Parathyroid adenoma (tissue), 2 donors: ENCODE data around the gene CBFB.

ENCODE experiments used
- H2AFZ ChIP-seq: fragments of 300-600 bp; sonication (generic); one replicate; pipeline ENCODE4 v1.7.0; 2017; ENCODE audit warnings: antibody characterized with exemption, mild to moderate bottlenecking
- H3K27ac ChIP-seq: fragments of 300-600 bp; sonication (generic); one replicate; pipeline ENCODE4 v1.7.0; 2017
- H3K27me3 ChIP-seq: fragments of 300-600 bp; sonication (generic); one replicate; pipeline ENCODE4 v1.7.0; 2017; ENCODE audit warnings: low read length; ENCODE audit not compliant: control insufficient read depth, insufficient read depth
- H3K36me3 ChIP-seq: fragments of 300-600 bp; sonication (generic); one replicate; pipeline ENCODE4 v1.7.0; 2017; ENCODE audit warnings: low read length; ENCODE audit not compliant: control insufficient read depth, insufficient read depth
- H3K4me1 ChIP-seq: fragments of 300-600 bp; sonication (generic); one replicate; pipeline ENCODE4 v1.7.0; 2017; ENCODE audit warnings: control low read depth
- H3K4me2 ChIP-seq: fragments of 300-600 bp; sonication (generic); one replicate; pipeline ENCODE4 v1.7.0; 2017; ENCODE audit warnings: low read length
- H3K4me3 ChIP-seq: fragments of 300-600 bp; sonication (generic); one replicate; pipeline ENCODE4 v1.7.0; 2017; ENCODE audit warnings: low read depth, low read length
- H3K79me2 ChIP-seq: fragments of 300-600 bp; sonication (generic); one replicate; pipeline ENCODE4 v1.7.0; 2017; ENCODE audit warnings: control low read depth
- H3K9ac ChIP-seq: fragments of 300-600 bp; sonication (generic); one replicate; pipeline ENCODE4 v1.7.0; 2017; ENCODE audit warnings: mild to moderate bottlenecking
- H3K9me3 ChIP-seq: fragments of 300-600 bp; sonication (generic); one replicate; pipeline ENCODE4 v1.7.0; 2017; ENCODE audit warnings: low read length; ENCODE audit not compliant: control insufficient read depth
- CTCF ChIP-seq: fragments of 300-600 bp; sonication (generic); IDR thresholded peaks from one replicate; pipeline ENCODE4 v1.7.0; 2017; ENCODE audit warnings: antibody characterized with exemption, mild to moderate bottlenecking
- donor health status: primary hyperparathyroidism.

CBFB gene

GRCh38 chr16:67026570-67026969 is 2.4 kb upstream of the CBFB start:
- H2AFZ ChIP-seq: no peak overlapping the region
- H3K9me3 ChIP-seq: no peaks in the 10 kb centered on the region
- H3K4me3 ChIP-seq: no peak overlapping the region
- H3K4me1 ChIP-seq: peaks cover 4% of the 10 kb centered on the region
- TF ChIP-seq CTCF: no peak
- H3K36me3 ChIP-seq: no peaks in the 10 kb centered on the region
- no peak overlapping the region for H3K27ac ChIP-seq
- peaks cover 5% of the 10 kb centered on the region for H3K79me2 ChIP-seq
- H3K9ac ChIP-seq: no peak overlapping the region
- no peak overlapping the region for H3K4me2 ChIP-seq
- H3K27me3 ChIP-seq: no peaks in the 10 kb centered on the region

- Histone ChIP-seq H3K27ac (no peak overlapping the region), H2AFZ (no peak overlapping the region), H3K79me2 (peaks cover 5% of the 10 kb centered on the region), H3K36me3 (no peaks in the 10 kb centered on the region), H3K4me2 (no peak overlapping the region), H3K4me3 (no peak overlapping the region), H3K4me1 (peaks cover 4% of the 10 kb centered on the region), H3K27me3 (no peaks in the 10 kb centered on the region), H3K9me3 (no peaks in the 10 kb centered on the region), H3K9ac (no peak overlapping the region)
- no peak for TF ChIP-seq CTCF
Observed at GRCh38 chr16:67027046-67027445, 1.9 kb upstream of the CBFB start.

- no peak for TF ChIP-seq CTCF
- H3K36me3 ChIP-seq: no peaks in the 10 kb centered on the region
- no peaks in the 10 kb centered on the region for H3K27me3 ChIP-seq
- peak overlapping the region; percentile 97 for H3K27ac ChIP-seq
- peak overlapping the region; percentile 79 for H3K4me2 ChIP-seq
- peak overlapping the region; percentile 100 for H2AFZ ChIP-seq
- H3K4me3 ChIP-seq: peak overlapping the region; percentile 73
- no peaks in the 10 kb centered on the region for H3K9me3 ChIP-seq
- no peaks in the 10 kb centered on the region for H3K4me1 ChIP-seq
- peak overlapping the region; percentile 22 for H3K9ac ChIP-seq
- H3K79me2 ChIP-seq: peaks cover 10% of the 10 kb centered on the region
Observed at GRCh38 chr16:67028167-67028695, 718 bp upstream of the CBFB start.

GRCh38 chr16:67029254-67030096 is 526 bp downstream of the CBFB start:
- no peak for TF ChIP-seq CTCF
- H3K4me3 ChIP-seq: peak overlapping the region; percentile 83
- H3K4me2 ChIP-seq: peak overlapping the region; percentile 92
- peak overlapping the region; percentile 93 for H2AFZ ChIP-seq
- H3K36me3 ChIP-seq: no peaks in the 10 kb centered on the region
- peak overlapping the region; percentile 17 for H3K9ac ChIP-seq
- no peaks in the 10 kb centered on the region for H3K27me3 ChIP-seq
- peaks cover 12% of the 10 kb centered on the region for H3K79me2 ChIP-seq
- no peaks in the 10 kb centered on the region for H3K9me3 ChIP-seq
- H3K4me1 ChIP-seq: peaks cover 2% of the 10 kb centered on the region
- peak overlapping the region; percentile 85 for H3K27ac ChIP-seq
